NCI-H1930 (cell line): ENCODE measurements around the gene FGF22.
A peak's percentile ranks its signal among the peaks of the same experiment; 100 is the strongest.
"Not testable (repeated sequence)": the region's sequence is repeated elsewhere in the genome, so short reads cannot be mapped to it uniquely, and the experiment has no call there.

ENCODE experiments used
- DNase-seq, 2 experiments: peaks; one replicate each; lab custom pipeline; 2025; lab: John Stamatoyannopoulos, UW

FGF22 gene

DNA sequence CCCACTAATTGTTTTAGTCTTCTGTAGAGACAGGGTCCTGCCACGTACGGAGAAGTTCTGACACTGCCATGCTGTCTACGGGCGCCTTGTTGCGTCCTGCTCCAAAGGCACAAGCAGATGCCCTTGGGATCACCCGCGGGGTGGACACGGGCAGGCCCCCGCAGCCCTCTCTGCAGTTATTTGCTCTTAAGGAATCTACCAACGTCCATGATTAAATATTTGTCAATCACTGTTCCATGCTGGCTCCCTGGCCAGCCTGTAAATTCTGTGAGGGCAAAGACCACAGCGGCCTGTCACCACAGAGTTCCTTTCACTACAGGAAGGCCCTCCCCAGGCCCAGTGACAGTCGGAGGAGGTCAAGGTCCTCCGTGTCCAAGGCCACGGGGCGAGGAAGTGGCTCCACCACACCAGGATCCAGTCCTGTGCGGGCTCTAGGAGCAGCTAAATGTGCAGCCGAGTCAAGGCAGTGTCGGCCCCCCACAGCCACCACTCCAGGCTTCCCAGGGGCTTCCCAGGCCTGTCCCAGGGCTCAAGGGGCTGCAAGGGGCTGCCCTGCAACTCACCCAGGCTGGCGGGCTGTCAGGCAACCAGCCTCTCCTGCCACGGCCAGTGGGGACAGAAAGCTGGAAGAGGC lies 21.2 kb downstream of the FGF22 start:
- DNase-seq: no peak

- DNase-seq: no peak
Measured at GRCh38 chr19:661427-662196, 21.9 kb downstream of the FGF22 start.

- DNase-seq: no peak
Measured at GRCh38 chr19:662207-662961, 22.7 kb downstream of the FGF22 start.

GRCh38 chr19:662962-663681 lies 23.4 kb downstream of the FGF22 start, which contains the start of gene RNF126:
Gene RNF126, minus strand, starts transcription at chr19:663214. Its CDS starts 93 bp downstream, at chr19:663121.
- DNase-seq: peak; percentile 60 to 91

GRCh38 chr19:663682-664117 lies 24.0 kb downstream of the FGF22 start:
- no peak for DNase-seq

DNA sequence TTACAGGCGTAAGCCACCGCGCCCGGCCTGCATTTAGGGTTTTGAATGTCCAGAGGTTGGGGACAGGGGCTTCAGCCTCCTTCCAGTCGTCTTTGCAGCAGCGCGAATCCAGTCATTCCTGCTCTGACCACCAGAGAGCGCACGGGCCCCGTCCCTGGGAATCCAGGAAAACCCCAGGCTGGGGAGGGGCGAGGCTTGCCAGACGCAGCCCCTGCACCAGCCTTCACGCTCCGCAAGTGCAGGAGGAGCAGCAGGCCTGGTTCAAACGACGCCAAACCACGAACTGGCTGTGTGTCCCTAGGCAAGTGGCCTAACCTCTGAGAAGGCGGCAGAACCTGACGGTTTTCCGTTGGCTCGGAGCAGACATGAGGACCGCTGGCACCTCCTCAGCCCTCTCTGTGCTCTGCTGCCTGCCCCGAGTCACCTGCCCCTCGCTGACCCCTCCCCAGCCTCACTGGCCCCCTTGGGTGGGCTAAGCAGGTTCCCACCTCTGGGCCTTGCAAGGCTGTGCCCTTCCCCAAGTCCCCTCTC lies 25.3 kb downstream of the FGF22 start:
- DNase-seq: peak; percentile 51 to 74

DNA sequence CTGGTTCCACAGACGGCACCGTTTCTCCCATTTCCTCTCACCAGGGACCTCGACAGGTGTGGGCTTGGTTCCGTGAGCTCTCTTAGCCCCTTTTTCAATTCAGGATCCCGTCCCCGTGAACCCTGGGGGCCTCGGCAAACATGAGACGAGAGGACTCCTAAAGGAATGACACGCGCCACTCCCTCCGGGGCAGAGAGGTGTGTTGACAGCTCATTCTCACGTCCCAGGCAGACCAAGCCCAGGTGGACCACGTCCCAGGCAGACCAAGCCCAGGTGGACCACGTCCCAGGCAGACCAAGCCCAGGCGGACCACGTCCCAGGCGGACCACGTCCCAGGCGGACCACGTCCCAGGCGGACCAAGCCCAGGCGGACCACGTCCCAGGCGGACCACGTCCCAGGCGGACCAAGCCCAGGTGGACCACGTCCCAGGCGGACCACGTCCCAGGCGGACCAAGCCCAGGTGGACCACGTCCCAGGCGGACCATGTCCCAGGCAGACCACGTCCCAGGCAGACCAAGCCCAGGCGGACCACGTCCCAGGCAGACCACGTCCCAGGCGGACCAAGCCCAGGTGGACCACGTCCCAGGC lies 27.4 kb downstream of the FGF22 start:
- not testable (repeated sequence) for DNase-seq

DNA sequence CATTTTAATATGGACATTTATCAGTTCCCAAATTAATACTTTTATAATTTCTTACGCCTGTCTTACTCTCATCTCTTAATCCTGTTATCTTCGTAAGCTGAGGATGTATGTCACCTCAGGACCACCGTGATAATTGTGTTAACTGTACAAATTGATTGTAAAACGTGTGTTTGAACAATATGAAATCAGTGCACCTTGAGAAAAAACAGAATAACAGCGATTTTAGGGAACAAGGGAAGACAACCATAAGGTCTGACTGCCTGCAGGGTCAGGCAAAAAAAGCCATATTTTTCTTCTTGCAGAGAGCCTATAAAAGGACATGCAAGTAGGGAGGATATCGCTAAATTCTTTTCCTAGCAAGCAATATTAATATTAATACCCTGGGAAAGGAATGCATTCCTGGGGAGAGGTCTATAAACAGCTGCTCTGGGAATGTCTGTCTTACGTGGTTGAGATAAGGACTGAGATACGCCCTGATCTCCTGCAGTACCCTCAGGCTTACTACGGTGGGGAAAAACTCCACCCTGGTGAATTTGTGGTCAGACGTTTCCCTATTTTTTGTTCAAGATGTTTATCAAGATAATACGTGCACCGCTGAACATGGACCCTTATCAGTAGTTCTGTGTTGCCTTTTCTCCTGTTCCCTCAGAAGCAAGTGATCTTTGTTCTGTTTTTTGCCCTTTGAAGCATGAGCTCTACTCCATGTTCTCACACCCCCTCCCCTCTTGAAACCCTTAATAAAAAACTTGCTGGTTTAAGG lies 29.2 kb downstream of the FGF22 start:
- DNase-seq: not testable (repeated sequence)

GRCh38 chr19:670609-671075 lies 31.0 kb downstream of the FGF22 start:
- DNase-seq: no peak

DNA sequence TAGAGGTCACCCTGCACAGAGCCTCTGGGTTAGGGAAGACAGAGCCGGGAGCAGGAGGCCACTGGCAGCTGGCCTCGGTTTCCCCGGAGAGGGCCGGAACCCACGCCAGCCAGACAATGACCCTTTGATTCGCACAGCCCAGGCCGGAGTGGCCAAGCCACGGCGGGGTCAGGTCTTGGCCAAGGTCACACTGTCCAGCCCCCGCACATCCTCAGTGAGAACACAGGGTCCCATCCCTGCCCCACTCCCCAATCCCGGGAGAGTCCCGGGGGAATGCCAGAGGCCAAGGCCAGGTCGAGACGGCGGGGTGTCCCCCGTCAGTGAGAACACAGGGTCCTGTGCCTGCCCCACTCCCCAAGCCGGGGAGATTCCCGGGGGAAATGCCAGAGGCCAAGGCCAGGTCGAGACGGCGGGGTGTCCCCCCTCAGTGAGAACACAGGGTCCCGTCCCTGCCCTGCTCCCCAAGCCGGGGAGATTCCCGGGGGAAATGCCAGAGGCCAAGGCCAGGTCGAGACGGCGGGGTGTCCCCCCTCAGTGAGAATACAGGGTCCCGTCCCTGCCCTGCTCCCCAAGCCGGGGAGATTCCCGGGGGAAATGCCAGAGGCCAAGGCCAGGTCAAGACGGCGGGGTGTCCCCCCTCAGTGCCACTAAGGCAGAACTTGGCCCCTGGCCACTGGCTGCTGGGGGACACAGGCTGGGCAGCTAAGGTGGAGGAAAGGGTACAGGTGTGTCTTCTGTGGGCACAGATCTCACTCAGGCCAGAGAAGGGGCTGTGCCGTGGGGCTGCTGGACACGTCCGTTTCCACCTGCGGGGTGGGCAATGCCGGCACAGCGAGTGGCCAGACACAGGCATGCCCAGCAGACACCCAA lies 34.8 kb downstream of the FGF22 start:
- no peak for DNase-seq

- no peak for DNase-seq
Measured at GRCh38 chr19:676007-676338, 36.3 kb downstream of the FGF22 start.

GRCh38 chr19:676339-677105 lies 36.8 kb downstream of the FGF22 start, which contains the start of gene FSTL3:
Gene FSTL3, plus strand, starts transcription at chr19:676392. Its CDS starts 32 bp downstream, at chr19:676424.
- DNase-seq: no peak

DNA sequence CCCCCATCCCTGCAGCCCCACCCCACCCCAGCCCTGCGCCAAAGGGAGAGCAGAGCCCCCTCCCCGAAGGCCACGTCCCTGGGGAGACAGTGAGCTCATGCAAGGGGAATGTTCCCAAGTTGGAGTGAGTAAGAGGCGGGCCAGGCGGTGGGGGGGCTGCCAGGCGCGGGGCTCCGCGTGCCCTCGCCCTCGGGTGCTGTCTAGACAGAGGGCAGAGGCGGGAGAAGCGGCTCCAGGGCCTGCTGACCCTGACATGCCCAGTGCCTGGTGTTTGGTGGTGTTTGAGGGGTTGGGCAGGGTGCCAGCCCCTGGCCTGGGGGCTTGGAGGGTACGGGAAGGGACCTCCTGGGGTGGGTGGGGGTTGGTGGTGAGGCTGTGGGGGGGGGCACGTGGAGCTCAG lies 37.5 kb downstream of the FGF22 start:
- DNase-seq: no peak

DNA sequence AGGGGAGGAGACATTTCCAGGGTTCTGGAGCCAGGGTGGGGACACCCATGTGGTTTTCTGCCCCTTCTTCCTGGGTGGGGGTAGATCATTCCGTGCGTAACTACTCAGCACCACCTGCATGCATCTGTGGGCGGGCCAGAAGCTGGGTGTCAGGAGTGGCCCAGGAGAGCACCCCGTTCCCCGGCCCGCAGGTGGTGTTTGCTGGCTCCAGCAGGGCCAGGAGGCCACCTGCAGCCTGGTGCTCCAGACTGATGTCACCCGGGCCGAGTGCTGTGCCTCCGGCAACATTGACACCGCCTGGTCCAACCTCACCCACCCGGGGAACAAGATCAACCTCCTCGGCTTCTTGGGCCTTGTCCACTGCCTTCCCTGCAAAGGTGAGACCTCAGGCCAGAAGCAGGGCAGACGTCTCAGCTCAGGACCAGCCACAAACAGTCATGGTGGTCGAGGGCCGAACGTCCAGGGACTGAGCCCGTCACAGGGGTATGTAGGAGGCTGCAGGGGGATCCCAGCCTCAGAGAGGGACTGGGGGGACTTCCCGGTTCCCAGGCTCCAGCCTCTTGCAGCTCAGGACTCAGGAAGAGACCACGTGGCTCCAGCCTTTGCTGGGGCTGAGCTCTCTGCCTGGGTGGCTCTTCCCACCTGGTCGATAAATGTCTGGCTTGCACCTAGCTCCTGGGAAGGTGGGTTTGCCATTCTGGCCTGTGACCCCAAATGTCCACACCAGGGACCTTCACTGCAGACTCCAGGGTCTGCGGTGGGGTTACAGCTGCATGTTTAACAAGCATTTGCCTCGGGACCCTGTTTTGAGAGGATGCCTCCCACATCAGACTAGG lies 38.1 kb downstream of the FGF22 start:
- no peak for DNase-seq

DNA sequence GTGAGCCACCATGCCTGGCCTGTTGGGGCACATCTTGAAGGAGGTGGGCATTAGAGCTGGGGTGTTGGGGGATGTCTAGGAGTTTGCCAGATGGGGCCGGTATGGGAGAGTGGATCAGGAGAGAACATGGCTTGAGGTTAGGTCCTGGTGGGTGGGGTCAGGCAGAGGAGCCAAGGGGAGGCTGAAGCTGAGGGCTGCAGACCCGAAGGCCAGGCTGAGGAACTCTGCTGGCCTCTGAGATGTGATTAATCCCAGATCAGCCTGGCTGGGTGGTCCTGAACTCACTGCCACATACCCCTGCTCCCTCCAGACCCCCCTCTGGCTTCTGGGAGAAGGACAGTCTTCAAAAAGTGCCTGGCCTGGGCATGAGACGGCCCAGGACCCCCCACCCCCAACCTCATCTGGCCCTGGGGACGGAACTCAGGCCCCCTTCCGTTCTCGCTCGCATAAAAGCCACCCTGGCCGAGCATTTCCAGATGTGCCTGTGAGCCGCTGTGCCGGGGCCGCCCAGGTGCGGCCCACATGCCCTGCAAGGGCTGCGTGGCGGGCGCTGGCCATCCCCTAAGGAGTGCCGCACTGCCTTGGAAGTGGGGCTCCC lies 39.2 kb downstream of the FGF22 start:
- DNase-seq: no peak

- DNase-seq: no peak
Measured at GRCh38 chr19:679418-680286, 40.0 kb downstream of the FGF22 start.
